Stromal cell of bone marrow (primary cell): Measurements from ENCODE around the gene CLASRP.
A peak's percentile ranks its signal among the peaks of the same experiment; 100 is the strongest.

Experiments used
- DNase-seq: peaks from one replicate; pipeline ENCODE4 v3.0.0-alpha.2; 2012; ENCODE audit warnings: low read depth

CLASRP gene

GRCh38 chr19:45061965-45062364 is 23.1 kb downstream of the CLASRP start:
- no peak for DNase-seq

GRCh38 chr19:45063851-45064801 is 25.3 kb downstream of the CLASRP start:
- no peak for DNase-seq

DNA sequence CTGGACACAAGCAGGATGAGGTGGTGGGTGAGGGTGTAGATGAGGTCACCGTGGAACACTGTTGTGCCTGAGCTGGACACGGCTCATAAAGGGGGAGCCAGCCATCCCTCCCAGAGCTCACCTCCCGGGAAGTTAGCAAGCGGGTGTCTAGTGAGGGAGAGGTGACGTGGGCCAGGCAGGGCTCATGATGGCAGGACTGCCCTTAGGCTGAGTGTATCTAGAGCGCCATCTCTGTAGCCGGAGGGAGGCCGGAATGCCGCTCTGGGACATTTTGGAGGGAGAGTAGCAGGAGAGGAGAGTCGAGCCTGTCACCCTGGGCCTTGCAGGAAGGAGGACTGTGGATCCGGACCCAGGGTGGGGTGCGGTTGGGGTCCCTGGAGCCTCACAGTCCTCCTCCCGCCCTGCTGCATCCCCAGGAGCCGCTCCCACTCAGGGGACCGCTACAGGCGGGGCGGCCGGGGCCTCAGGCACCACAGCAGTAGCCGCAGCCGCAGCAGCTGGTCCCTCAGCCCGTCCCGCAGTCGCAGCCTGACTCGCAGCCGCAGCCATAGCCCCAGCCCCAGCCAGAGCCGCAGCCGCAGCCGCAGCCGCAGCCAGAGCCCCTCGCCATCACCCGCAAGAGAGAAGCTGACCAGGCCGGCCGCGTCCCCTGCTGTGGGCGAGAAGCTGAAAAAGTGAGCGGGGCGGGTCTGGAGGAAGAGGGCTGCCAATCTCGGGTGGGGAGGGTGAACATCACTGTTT is 28.2 kb downstream of the CLASRP start:
- no peak for DNase-seq

DNA sequence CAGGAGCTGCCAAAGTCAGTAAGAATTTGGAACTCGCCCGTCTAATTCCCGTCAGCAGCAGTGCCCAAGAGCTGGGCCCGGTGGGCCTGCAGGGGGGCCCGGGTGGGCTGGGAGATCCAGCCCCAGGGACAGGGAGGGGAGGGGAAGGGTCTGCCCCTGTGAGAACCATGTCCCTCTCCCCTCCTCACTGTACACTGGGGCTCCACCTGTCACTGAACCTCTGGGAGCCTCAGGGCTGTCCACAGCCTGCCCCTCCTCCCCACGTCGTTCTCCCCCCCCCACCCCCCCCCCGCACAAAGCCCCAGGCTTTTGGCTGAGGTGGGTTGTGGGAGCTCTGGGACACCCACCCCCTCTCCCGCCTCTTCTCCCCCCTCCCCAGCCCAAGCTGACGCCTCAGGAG is 29.2 kb downstream of the CLASRP start:
- DNase-seq, result no peak

GRCh38 chr19:45069056-45069455 is 30.2 kb downstream of the CLASRP start:
- no peak for DNase-seq

DNA sequence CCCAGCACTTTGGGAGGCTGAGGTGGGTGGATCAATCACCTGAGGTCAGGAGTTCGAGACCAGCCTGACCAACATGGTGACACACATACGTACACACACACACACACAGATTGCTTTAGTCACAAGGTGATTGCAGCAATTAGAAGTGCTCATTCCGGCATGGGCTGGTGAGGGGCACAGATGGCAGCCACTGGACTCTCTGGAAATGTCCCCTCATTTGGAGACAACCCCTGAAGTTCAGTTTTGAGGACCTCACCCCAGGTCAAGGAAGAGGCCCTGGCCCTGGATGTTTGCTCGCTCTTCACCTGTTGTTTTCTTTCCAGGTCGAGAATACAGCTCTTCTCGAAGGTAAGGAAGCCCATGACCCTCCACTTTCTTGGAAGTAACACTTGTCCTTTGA is 31.4 kb downstream of the CLASRP start:
- no peak for DNase-seq

- no peak for DNase-seq
Observed at GRCh38 chr19:45070861-45071544, 32.2 kb downstream of the CLASRP start.

DNA sequence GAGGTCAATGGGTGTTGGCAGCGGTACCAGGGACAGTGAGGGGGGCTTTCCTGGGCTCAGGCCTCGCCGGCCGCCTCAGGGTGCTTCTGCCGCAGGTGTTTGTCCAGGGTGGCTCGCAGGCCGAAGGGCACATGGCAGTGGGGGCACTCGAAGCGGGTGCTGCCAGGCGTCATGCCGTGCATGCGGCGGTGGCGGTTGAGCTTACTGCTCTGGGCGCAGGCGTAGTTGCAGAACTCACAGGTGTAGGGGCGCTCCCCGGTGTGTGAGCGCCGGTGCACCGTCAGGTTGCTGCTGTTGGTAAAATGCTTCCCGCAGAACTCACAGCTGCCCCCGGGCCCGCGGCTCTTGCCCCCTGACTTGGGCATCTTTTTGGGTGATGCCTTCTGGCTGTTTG is 32.7 kb downstream of the CLASRP start:
- no peak for DNase-seq

GRCh38 chr19:45071969-45072790 is 33.3 kb downstream of the CLASRP start:
- DNase-seq, result no peak

- DNase-seq, result no peak
Observed at GRCh38 chr19:45074744-45075300, 36.0 kb downstream of the CLASRP start.

DNA sequence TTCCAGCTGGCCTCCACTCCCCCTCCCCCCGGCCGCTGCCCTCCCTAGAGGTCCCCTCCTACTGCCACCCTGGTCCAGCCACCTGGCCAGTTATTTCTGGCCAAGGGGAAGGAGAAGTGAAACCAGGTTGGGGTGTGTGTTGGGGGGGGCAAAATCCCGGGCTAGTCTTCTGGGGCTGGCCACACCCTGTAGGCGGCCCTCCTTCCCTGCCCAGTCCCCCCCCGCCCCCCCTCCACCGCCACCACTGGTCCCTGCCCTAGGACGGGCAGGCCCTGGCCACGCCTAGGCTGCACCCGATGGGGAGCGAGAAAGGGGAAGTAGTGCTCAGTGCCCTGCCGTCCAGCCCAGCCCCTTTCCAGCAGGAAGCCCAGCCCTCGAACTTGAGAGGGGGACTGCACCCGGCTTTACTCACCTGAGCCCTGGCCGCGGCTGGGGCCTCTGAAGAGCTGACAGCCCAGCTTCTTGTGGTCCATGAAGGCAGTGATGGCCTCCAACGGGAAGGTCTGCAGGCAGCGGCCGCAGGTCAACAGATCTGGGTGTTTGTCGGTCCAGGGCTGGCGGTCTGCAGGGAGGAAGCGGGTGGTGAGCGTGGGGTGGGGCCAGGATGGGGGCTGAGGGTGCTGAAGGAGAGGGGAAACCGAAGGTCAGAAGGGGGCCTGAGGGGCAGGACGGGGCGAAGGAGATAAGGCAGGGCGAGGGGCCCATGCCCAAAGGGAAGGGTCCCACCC is 36.6 kb downstream of the CLASRP start:
- DNase-seq, result no peak

DNA sequence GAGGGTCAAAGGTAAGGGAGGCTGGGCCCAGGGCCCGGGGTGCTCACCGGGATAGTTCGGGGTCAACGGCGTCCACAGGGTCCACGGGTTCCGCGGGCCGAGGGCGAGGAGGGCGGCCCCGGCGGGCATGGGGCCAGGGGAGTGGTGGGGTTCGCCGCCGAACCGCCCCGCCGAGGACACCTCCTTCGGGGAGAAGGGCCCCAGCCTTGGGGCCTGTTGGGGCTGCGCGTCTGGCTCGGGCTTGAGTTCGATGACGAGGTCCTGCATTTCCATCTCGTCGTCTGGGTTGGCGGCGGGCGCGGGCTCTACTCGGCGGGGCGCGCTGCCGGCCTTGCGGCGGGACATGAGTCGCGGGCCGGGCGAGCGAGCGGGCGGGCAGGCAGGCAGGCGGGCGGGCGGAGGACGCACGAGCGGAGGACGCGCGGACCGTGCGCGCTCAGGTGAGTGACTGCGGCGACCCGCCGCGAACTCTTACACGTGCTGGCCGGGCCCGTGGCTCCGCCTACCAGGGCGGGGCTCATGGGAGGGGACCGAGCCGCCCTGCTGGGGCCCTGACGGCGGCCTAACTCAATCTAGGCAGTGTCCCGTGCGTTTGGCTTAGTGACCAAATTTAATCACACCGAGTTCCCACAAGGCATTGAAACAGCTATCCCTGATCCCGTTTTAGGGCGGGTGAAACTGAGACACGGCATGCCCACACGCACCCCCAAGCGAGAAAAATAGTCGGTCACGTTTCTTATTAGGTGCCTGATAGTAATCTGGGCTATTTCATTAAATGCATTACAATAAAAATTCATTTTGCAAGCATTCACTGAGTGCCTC is 37.4 kb downstream of the CLASRP start, which contains the start of gene ZNF296:
ZNF296 (minus strand) TSS at position 450 of the 822 bp plus-strand sequence; CDS start at position 345, 105 bp downstream.
- DNase-seq, result no peak

GRCh38 chr19:45076851-45077730 is 38.2 kb downstream of the CLASRP start:
- DNase-seq, result no peak

GRCh38 chr19:45078390-45079062 is 39.7 kb downstream of the CLASRP start:
- no peak for DNase-seq

DNA sequence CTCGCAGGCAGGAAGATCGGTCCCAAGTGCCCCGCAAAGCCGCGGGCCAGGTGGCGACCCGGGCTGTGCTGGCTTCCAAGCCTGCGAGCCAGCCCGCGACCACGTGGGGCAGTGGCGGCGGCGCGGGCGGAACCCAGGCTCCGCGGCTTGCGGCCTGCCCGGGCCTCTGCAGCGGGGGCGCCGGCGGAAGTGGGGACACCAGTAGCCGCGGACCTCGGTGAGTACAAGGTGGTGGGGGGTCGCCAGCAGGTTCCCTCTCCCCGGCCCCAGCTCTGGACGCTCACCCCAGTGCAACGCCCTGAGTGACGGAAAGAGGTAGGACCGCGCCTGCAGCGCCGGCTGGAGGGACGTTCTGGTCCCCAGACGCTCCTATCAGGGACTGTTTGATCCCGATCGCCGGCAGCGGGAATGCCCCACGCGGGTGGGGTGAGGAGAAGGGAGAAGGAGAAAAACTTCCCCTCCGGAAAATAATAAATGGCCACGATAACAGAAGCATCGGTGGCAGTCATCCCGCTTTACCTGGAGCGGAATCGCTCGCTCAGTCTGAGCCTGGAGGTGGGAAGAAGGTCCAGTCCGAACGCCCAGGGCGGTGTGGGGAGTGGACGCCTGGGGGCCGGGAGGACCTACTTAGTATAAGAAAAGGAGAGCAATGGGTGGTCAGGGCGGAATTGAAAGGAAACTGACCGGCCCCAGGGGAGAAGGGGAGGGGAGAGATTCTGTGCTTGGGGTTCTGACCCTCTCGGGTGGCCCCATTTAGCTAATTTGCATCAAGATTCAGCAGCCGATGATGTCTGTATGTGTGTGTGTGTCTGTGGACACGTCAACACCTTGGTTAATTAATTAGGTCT is 40.4 kb downstream of the CLASRP start, which contains the start of gene GEMIN7:
GEMIN7 (plus strand) TSS at position 198 of the 848 bp plus-strand sequence. CDS start 10,855 bp downstream, outside the sequence.
- peak; percentile 37 for DNase-seq

GRCh38 chr19:45079911-45080370 is 41.1 kb downstream of the CLASRP start:
- no peak for DNase-seq

DNA sequence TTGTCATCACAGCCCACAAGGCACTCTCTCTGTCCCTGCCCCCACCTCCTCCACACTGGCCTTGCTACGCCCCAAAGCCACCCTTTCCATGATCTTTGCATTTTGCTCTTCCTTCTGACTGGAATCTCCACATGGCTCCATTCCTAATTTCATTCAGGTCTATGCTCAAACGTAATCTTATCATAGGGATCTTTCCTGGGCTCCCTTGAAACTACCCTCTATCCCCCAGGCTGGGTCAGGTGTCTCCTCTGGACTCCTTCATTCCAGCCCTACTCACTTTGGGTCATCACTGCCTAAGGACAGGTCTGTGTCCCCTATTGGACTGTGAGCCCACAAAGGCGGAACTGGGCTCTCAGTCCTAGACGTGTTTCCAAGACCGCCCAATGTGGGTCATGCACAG is 43.3 kb downstream of the CLASRP start:
- no peak for DNase-seq
